Measurements from ENCODE around the gene GALK2.

GALK2 gene

DNA sequence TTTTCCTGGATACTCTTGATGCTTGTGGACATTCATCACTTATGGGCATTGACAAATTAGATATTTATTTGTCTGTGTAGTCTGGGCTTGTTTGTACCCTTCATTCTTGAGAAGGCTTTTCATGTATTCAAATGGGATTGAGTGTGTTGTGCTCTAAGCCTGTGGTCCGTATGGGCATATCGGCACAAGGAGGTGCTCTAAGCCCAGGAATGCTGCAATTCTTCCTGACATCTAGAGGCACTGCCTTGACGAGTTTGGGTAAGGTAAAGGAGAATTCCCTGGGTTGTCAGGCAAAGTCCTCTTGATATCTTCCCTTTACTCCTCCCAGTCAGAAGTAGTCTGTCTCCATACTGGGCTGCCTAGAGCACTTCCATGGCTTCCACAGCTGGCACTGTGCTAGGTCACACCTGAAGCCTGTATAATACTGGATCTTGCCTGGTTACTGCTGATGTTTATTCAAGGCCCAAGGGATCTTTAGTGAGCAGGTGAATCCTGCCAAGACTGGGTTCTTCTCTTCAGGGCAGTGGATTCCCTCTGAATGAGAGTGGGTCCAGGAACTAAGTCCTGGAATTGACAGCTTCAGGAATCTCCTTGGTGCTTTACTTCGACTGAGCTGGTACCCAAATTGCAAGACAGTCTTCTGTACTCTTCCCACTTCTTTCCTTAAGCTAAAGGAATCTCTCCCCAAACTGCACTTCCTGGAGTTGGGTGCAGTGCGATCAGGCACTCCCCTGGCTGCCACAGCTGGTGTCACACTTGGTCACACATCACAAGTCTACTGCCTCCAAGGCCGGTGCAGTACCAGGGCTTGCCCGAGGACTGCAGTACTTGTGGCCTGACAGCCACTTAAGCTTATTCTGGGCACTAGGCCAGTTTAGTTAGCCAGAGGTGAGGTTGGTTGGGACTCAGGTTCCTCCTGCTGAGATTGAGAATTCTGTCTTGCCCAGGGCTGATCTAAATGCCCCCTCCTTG is 46.0 kb downstream of the GALK2 start:
- Histone ChIP-seq H2AFZ (ENCODE audit: low read length) (no peak overlapping the region), H3K9ac (ENCODE audit: low read length) (no peak overlapping the region), H4K20me1 (ENCODE audit: insufficient read depth, low read length) (no peaks in the 10 kb centered on the region), H3K79me2 (ENCODE audit: low read length) (peaks cover 37% of the 10 kb centered on the region), H3K4me1 (ENCODE audit: low read length) (peaks cover 7% of the 10 kb centered on the region), H3K27ac (ENCODE audit: low read length) (no peak overlapping the region), H3K4me3 (ENCODE audit: low read length) (no peak overlapping the region), H3F3A (ENCODE audit: insufficient read depth, low read length) (no peaks in the 10 kb centered on the region), H3K9me3 (replicated peaks; ENCODE audit: insufficient read depth, low read length) (no peaks in the 10 kb centered on the region), H3K27me3 (replicated peaks; ENCODE audit: insufficient read depth, low read length) (no peaks in the 10 kb centered on the region), H3K36me3 (replicated peaks; ENCODE audit: insufficient read depth, low read length) (no peaks in the 10 kb centered on the region), H3K9me2 (replicated peaks; ENCODE audit: insufficient read depth, low read length) (no peaks in the 10 kb centered on the region), H3K4me2 (ENCODE audit: low read depth, low read length) (no peak overlapping the region)
- TF ChIP-seq EZH2phosphoT487 (IDR thresholded peaks at IDR 0.05; ENCODE audit: low read length) (no peak), EZH2 (optimal IDR thresholded peaks at IDR 0.05; ENCODE audit: low read depth, low read length) (no peak)
- TF ChIP-seq, protein P1, sequence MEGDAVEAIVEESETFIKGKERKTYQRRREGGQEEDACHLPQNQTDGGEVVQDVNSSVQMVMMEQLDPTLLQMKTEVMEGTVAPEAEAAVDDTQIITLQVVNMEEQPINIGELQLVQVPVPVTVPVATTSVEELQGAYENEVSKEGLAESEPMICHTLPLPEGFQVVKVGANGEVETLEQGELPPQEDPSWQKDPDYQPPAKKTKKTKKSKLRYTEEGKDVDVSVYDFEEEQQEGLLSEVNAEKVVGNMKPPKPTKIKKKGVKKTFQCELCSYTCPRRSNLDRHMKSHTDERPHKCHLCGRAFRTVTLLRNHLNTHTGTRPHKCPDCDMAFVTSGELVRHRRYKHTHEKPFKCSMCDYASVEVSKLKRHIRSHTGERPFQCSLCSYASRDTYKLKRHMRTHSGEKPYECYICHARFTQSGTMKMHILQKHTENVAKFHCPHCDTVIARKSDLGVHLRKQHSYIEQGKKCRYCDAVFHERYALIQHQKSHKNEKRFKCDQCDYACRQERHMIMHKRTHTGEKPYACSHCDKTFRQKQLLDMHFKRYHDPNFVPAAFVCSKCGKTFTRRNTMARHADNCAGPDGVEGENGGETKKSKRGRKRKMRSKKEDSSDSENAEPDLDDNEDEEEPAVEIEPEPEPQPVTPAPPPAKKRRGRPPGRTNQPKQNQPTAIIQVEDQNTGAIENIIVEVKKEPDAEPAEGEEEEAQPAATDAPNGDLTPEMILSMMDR (IDR thresholded peaks at IDR 0.05; ENCODE audit: low read length), result no peak
- DNase-seq, result no peak

DNA sequence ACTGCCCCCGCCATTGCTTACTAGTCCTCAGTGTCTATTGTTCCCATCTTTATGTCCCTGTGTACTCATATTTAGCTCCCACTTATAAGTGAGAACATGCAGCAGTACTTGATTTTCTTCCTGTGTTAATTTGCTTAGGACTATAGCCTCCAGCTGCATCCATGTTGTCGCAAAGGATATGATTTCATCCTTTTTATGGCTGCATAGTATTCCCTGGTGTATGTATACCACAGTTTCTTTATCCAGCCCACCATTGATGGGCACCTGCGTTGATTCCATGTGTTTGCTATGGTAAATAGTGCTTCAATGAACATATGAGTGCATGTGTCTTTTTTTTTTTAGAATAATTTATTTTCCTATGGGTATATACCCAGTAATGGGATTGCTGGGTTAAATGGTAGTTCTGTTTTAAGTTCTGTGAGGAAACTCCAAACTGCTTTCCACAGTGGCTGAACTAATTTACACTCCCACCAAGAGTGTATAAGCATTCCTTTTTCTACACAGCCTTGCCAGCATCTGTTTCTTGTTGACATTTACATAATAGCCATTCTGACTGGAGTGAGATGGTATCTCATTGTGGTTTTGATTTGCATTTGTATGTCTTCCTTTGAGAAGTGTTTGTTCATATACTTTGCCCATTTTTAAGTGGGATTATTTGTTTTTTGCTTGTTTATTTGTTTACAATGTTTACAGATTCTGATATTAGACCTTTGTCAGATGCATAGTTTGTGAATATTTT is 53.7 kb downstream of the GALK2 start:
- H3K9me3 ChIP-seq (replicated peaks; ENCODE audit: insufficient read depth, low read length), result no peaks in the 10 kb centered on the region; the same call in 1 of the 2 replicates
- DNase-seq, result no peak
- no peaks in the 10 kb centered on the region for H3K36me3 ChIP-seq (replicated peaks; ENCODE audit: insufficient read depth, low read length)
- no peak overlapping the region for H3K9ac ChIP-seq (ENCODE audit: low read length)
- no peak overlapping the region for H3K4me2 ChIP-seq (ENCODE audit: low read depth, low read length)
- H3K27ac ChIP-seq (ENCODE audit: low read length), result no peak overlapping the region
- H3F3A ChIP-seq (ENCODE audit: insufficient read depth, low read length), result no peaks in the 10 kb centered on the region
- H4K20me1 ChIP-seq (ENCODE audit: insufficient read depth, low read length), result no peaks in the 10 kb centered on the region
- no peaks in the 10 kb centered on the region for H3K9me2 ChIP-seq (replicated peaks; ENCODE audit: insufficient read depth, low read length)
- no peaks in the 10 kb centered on the region for H3K27me3 ChIP-seq (replicated peaks; ENCODE audit: insufficient read depth, low read length)
- no peak overlapping the region for H2AFZ ChIP-seq (ENCODE audit: low read length)
- TF ChIP-seq EZH2phosphoT487 (IDR thresholded peaks at IDR 0.05; ENCODE audit: low read length) (no peak), EZH2 (optimal IDR thresholded peaks at IDR 0.05; ENCODE audit: low read depth, low read length) (no peak)
- TF ChIP-seq, protein P1 (IDR thresholded peaks at IDR 0.05; ENCODE audit: low read length), result no peak
- H3K4me3 ChIP-seq (ENCODE audit: low read length), result no peak overlapping the region
- peaks cover 7% of the 10 kb centered on the region for H3K4me1 ChIP-seq (ENCODE audit: low read length)
- H3K79me2 ChIP-seq (ENCODE audit: low read length), result peaks cover 25% of the 10 kb centered on the region

DNA sequence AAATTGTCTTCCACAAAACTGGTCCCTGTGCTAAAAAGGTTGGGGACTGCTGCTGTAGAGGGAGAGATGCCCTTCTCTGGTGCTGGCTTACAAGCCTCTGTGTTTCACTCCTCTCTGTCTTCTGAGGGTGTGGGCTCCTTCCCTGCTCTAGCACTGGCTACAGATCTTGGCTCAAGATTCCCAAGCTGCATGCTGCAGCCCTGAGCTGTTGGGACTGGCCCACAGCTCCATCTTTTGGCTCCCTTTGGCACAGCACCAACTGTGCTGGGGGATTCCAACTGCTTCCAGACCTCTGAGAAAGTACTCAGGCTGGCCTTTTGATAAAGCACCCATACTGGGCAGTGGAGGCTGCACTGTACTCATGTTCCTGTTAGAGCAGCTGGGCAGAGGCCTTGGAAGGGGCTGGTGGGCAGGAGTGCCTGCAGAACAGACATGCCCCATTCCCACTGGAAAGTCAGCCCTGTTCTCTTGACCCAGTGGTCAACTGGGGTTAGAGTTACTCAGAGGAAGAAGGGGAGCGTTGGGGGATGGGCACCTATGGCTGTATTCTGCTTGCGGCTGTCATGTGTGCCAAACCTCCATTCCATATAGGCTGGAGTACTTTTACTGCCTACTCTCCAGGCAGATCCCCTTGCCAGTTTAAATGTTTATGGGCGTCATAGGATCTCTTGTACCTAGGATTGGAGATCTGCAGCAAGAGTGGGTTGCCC is 55.7 kb downstream of the GALK2 start:
- Histone ChIP-seq H3K27me3 (replicated peaks; ENCODE audit: insufficient read depth, low read length) (no peaks in the 10 kb centered on the region), H3K9ac (ENCODE audit: low read length) (no peak overlapping the region), H3K36me3 (replicated peaks; ENCODE audit: insufficient read depth, low read length) (no peaks in the 10 kb centered on the region), H3K79me2 (ENCODE audit: low read length) (peaks cover 43% of the 10 kb centered on the region), H2AFZ (ENCODE audit: low read length) (no peak overlapping the region), H3K27ac (ENCODE audit: low read length) (no peak overlapping the region), H3K4me2 (ENCODE audit: low read depth, low read length) (no peak overlapping the region), H4K20me1 (ENCODE audit: insufficient read depth, low read length) (no peaks in the 10 kb centered on the region), H3K4me3 (ENCODE audit: low read length) (no peak overlapping the region), H3K9me2 (replicated peaks; ENCODE audit: insufficient read depth, low read length) (no peaks in the 10 kb centered on the region), H3K4me1 (ENCODE audit: low read length) (peaks cover under 1% of the 10 kb centered on the region; the same call in 1 of the 2 replicates), H3F3A (ENCODE audit: insufficient read depth, low read length) (no peaks in the 10 kb centered on the region), H3K9me3 (replicated peaks; ENCODE audit: insufficient read depth, low read length) (no peaks in the 10 kb centered on the region; the same call in 1 of the 2 replicates)
- DNase-seq, result no peak
- no peak for TF ChIP-seq EZH2phosphoT487 (IDR thresholded peaks at IDR 0.05; ENCODE audit: low read length)
- TF ChIP-seq, protein P1 (IDR thresholded peaks at IDR 0.05; ENCODE audit: low read length), result peak; percentile 20

All from MM.1S (cell line).